ENCODE measurements around the gene TRAF5.

The TRAF5 gene

GRCh38 chr1:211332830-211333229 lies 6.2 kb downstream of the TRAF5 start (continued):
- TF ChIP-seq, protein P1, sequence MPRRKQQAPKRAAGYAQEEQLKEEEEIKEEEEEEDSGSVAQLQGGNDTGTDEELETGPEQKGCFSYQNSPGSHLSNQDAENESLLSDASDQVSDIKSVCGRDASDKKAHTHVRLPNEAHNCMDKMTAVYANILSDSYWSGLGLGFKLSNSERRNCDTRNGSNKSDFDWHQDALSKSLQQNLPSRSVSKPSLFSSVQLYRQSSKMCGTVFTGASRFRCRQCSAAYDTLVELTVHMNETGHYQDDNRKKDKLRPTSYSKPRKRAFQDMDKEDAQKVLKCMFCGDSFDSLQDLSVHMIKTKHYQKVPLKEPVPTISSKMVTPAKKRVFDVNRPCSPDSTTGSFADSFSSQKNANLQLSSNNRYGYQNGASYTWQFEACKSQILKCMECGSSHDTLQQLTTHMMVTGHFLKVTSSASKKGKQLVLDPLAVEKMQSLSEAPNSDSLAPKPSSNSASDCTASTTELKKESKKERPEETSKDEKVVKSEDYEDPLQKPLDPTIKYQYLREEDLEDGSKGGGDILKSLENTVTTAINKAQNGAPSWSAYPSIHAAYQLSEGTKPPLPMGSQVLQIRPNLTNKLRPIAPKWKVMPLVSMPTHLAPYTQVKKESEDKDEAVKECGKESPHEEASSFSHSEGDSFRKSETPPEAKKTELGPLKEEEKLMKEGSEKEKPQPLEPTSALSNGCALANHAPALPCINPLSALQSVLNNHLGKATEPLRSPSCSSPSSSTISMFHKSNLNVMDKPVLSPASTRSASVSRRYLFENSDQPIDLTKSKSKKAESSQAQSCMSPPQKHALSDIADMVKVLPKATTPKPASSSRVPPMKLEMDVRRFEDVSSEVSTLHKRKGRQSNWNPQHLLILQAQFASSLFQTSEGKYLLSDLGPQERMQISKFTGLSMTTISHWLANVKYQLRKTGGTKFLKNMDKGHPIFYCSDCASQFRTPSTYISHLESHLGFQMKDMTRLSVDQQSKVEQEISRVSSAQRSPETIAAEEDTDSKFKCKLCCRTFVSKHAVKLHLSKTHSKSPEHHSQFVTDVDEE (CRISPR knock-in tag; IDR thresholded peaks at IDR 0.05) = no peak
- no peak for TF ChIP-seq ISL1 (CRISPR knock-in tag; IDR thresholded peaks at IDR 0.05)
- TF ChIP-seq ZNF565 (CRISPR knock-in tag; conservative IDR thresholded peaks at IDR 0.05; ENCODE audit: low read depth) = no peak
- no peak for TF ChIP-seq ESRRG (CRISPR knock-in tag; IDR thresholded peaks at IDR 0.05)

DNA sequence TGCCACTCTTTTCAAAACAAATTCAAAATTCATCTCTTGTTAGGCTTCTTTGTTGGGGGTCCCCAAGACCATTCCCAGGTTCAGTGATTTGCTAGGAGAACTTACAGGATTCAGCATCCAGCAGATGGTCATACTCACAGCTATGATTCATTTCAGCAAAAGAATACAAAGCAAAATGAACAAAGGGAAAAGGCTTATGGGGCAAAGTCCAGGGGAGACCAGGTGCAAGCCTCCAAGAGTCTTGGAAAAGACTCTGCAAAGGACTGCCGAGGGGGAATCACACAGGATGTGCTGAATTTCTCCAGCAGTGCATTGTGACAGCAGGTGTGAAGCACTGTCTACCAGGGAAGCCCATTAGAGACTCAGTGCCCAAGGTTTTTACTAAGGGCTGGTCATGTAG lies 7.3 kb downstream of the TRAF5 start:
- TF ChIP-seq ZNF8 (CRISPR knock-in tag; IDR thresholded peaks at IDR 0.05) = no peak
- TF ChIP-seq ZFP30 (CRISPR knock-in tag; IDR thresholded peaks at IDR 0.05) = no peak
- no peak for TF ChIP-seq TCF4 (CRISPR knock-in tag; IDR thresholded peaks at IDR 0.05; ENCODE audit: borderline replicate concordance)
- TF ChIP-seq BACH2 (CRISPR knock-in tag; IDR thresholded peaks at IDR 0.05; ENCODE audit: borderline replicate concordance) = no peak
- TF ChIP-seq CREB5 (CRISPR knock-in tag; IDR thresholded peaks at IDR 0.05; ENCODE audit: low read depth) = no peak
- TF ChIP-seq ARNTL (CRISPR knock-in tag; IDR thresholded peaks at IDR 0.05; ENCODE audit: borderline replicate concordance, low read depth) = no peak
- no peak for TF ChIP-seq ISL1 (CRISPR knock-in tag; IDR thresholded peaks at IDR 0.05)
- TF ChIP-seq ZNF565 (CRISPR knock-in tag; conservative IDR thresholded peaks at IDR 0.05; ENCODE audit: low read depth) = no peak
- TF ChIP-seq RARB (CRISPR knock-in tag; IDR thresholded peaks at IDR 0.05) = no peak
- TF ChIP-seq PPARA (CRISPR knock-in tag; IDR thresholded peaks at IDR 0.05; ENCODE audit: borderline replicate concordance) = no peak
- TF ChIP-seq CSDC2 (CRISPR knock-in tag; IDR thresholded peaks at IDR 0.05) = no peak
- no peak for TF ChIP-seq ESRRG (CRISPR knock-in tag; IDR thresholded peaks at IDR 0.05)
- TF ChIP-seq, protein P2, sequence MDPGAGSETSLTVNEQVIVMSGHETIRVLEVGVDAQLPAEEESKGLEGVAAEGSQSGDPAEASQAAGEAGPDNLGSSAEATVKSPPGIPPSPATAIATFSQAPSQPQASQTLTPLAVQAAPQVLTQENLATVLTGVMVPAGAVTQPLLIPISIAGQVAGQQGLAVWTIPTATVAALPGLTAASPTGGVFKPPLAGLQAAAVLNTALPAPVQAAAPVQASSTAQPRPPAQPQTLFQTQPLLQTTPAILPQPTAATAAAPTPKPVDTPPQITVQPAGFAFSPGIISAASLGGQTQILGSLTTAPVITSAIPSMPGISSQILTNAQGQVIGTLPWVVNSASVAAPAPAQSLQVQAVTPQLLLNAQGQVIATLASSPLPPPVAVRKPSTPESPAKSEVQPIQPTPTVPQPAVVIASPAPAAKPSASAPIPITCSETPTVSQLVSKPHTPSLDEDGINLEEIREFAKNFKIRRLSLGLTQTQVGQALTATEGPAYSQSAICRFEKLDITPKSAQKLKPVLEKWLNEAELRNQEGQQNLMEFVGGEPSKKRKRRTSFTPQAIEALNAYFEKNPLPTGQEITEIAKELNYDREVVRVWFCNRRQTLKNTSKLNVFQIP (CRISPR knock-in tag; IDR thresholded peaks at IDR 0.05; ENCODE audit: borderline replicate concordance, low read depth) = no peak
- TF ChIP-seq, protein P3, sequence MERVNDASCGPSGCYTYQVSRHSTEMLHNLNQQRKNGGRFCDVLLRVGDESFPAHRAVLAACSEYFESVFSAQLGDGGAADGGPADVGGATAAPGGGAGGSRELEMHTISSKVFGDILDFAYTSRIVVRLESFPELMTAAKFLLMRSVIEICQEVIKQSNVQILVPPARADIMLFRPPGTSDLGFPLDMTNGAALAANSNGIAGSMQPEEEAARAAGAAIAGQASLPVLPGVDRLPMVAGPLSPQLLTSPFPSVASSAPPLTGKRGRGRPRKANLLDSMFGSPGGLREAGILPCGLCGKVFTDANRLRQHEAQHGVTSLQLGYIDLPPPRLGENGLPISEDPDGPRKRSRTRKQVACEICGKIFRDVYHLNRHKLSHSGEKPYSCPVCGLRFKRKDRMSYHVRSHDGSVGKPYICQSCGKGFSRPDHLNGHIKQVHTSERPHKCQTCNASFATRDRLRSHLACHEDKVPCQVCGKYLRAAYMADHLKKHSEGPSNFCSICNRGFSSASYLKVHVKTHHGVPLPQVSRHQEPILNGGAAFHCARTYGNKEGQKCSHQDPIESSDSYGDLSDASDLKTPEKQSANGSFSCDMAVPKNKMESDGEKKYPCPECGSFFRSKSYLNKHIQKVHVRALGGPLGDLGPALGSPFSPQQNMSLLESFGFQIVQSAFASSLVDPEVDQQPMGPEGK (CRISPR knock-in tag; IDR thresholded peaks at IDR 0.05; ENCODE audit: borderline replicate concordance) = no peak
- no peak for TF ChIP-seq ZNF70 (CRISPR knock-in tag; IDR thresholded peaks at IDR 0.05)
- TF ChIP-seq GLIS3 (CRISPR knock-in tag; IDR thresholded peaks at IDR 0.05) = no peak
- no peak for TF ChIP-seq TOX (CRISPR knock-in tag; IDR thresholded peaks at IDR 0.05; ENCODE audit: borderline replicate concordance)
- TF ChIP-seq ZFP3 (CRISPR knock-in tag; IDR thresholded peaks at IDR 0.05) = no peak
- TF ChIP-seq, protein P4, sequence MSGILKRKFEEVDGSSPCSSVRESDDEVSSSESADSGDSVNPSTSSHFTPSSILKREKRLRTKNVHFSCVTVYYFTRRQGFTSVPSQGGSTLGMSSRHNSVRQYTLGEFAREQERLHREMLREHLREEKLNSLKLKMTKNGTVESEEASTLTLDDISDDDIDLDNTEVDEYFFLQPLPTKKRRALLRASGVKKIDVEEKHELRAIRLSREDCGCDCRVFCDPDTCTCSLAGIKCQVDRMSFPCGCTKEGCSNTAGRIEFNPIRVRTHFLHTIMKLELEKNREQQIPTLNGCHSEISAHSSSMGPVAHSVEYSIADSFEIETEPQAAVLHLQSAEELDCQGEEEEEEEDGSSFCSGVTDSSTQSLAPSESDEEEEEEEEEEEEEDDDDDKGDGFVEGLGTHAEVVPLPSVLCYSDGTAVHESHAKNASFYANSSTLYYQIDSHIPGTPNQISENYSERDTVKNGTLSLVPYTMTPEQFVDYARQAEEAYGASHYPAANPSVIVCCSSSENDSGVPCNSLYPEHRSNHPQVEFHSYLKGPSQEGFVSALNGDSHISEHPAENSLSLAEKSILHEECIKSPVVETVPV (CRISPR knock-in tag; IDR thresholded peaks at IDR 0.05) = no peak
- no peak for ATAC-seq

- ATAC-seq = no peak
- no peak for TF ChIP-seq PPARA (CRISPR knock-in tag; IDR thresholded peaks at IDR 0.05; ENCODE audit: borderline replicate concordance)
- no peak for TF ChIP-seq ZNF565 (CRISPR knock-in tag; conservative IDR thresholded peaks at IDR 0.05; ENCODE audit: low read depth)
- TF ChIP-seq ZFP3 (CRISPR knock-in tag; IDR thresholded peaks at IDR 0.05) = no peak
- TF ChIP-seq, protein P4 (CRISPR knock-in tag; IDR thresholded peaks at IDR 0.05) = no peak
- TF ChIP-seq, protein P2 (CRISPR knock-in tag; IDR thresholded peaks at IDR 0.05; ENCODE audit: borderline replicate concordance, low read depth) = no peak
- no peak for TF ChIP-seq ZNF8 (CRISPR knock-in tag; IDR thresholded peaks at IDR 0.05)
- no peak for TF ChIP-seq CREB5 (CRISPR knock-in tag; IDR thresholded peaks at IDR 0.05; ENCODE audit: low read depth)
- no peak for TF ChIP-seq GLIS3 (CRISPR knock-in tag; IDR thresholded peaks at IDR 0.05)
- TF ChIP-seq, protein P1 (CRISPR knock-in tag; IDR thresholded peaks at IDR 0.05) = no peak
Measured at GRCh38 chr1:211334986-211335385, 8.4 kb downstream of the TRAF5 start.

Data from SK-N-SH treated with all-trans-retinoic acid at 6 μM for 48 hours (cell line).